Vagina (tissue), 2 donors: Measurements from ENCODE around the gene PTPRN2.

Experiments
- POLR2A ChIP-seq, 2 donors: fragments of 450-650 bp; IDR thresholded peaks; one replicate each; pipeline ENCODE4 v1.6.1; 2017; ENCODE audit warnings: antibody characterized with exemption in 2 of 2, mild to moderate bottlenecking in 2 of 2, moderate library complexity in 2 of 2
- POLR2AphosphoS5 ChIP-seq, 2 donors: sonication (generic); formaldehyde crosslinking; IDR thresholded peaks; one replicate each; pipeline ENCODE4 v1.9.0; 2017; ENCODE audit warnings: antibody characterized with exemption in 2 of 2, mild to moderate bottlenecking in 2 of 2, low read depth in 1 of 2; ENCODE audit not compliant: insufficient read depth in 1 of 2
- TF ChIP-seq, protein P1 (sequence below), 3 experiments: fragments of 450-650 bp in 2 of 3; fragments of 200-600 bp in 1 of 3; sonication (generic) in 1 of 3; IDR thresholded peaks; one replicate each; pipeline ENCODE4 v1.5.1; 2017 to 2019; ENCODE audit warnings: antibody characterized with exemption in 3 of 3, mild to moderate bottlenecking in 2 of 3, moderate library complexity in 2 of 3

DNA sequence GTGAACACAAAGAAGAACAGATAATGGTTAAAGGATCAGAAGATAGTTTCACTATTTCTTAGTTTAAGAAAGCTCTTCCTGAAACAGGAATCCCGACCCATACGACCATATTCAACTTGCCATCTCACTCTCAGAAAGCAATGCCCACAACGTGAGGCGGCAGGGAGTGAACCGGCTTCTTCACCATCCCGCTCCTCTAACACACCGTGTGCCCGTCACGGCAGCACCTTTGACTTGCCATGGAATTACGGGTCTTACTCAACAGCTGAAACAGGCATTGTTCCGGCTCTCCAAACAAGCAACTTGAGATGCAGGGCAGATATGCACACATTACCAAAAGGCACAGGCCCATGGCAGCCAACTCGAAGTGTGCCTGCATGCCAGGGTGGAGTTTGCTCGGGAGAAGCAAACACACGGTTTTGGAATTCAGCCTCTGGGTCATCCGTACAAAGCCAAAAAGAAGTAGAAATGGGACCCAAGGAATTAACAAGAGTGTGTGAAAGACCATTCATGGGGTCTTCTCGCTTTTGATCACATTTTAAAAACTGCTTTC, 957.2 kb downstream of the PTPRN2 start:
- TF ChIP-seq, protein P1, sequence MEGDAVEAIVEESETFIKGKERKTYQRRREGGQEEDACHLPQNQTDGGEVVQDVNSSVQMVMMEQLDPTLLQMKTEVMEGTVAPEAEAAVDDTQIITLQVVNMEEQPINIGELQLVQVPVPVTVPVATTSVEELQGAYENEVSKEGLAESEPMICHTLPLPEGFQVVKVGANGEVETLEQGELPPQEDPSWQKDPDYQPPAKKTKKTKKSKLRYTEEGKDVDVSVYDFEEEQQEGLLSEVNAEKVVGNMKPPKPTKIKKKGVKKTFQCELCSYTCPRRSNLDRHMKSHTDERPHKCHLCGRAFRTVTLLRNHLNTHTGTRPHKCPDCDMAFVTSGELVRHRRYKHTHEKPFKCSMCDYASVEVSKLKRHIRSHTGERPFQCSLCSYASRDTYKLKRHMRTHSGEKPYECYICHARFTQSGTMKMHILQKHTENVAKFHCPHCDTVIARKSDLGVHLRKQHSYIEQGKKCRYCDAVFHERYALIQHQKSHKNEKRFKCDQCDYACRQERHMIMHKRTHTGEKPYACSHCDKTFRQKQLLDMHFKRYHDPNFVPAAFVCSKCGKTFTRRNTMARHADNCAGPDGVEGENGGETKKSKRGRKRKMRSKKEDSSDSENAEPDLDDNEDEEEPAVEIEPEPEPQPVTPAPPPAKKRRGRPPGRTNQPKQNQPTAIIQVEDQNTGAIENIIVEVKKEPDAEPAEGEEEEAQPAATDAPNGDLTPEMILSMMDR (IDR thresholded peaks at IDR 0.05): no peak
- TF ChIP-seq POLR2AphosphoS5 (IDR thresholded peaks at IDR 0.05; ENCODE audit: insufficient read depth in 1 of 2, low read depth in 1 of 2) (no peak), POLR2A (IDR thresholded peaks at IDR 0.05) (no peak)
